ENCODE measurements around the gene PPDPF.

GRCh38 chr20:63471717-63471980 is 48.9 kb upstream of the PPDPF start:
- TF ChIP-seq, protein P1, sequence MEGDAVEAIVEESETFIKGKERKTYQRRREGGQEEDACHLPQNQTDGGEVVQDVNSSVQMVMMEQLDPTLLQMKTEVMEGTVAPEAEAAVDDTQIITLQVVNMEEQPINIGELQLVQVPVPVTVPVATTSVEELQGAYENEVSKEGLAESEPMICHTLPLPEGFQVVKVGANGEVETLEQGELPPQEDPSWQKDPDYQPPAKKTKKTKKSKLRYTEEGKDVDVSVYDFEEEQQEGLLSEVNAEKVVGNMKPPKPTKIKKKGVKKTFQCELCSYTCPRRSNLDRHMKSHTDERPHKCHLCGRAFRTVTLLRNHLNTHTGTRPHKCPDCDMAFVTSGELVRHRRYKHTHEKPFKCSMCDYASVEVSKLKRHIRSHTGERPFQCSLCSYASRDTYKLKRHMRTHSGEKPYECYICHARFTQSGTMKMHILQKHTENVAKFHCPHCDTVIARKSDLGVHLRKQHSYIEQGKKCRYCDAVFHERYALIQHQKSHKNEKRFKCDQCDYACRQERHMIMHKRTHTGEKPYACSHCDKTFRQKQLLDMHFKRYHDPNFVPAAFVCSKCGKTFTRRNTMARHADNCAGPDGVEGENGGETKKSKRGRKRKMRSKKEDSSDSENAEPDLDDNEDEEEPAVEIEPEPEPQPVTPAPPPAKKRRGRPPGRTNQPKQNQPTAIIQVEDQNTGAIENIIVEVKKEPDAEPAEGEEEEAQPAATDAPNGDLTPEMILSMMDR (IDR thresholded peaks at IDR 0.05), result no peak
- TF ChIP-seq POLR2A (IDR thresholded peaks at IDR 0.05), result no peak
